K562 (cell line): ENCODE data around the gene PLEKHA7. TPM values are rescaled to one million over a fixed set of nuclear protein-coding genes. Genes with fewer than 3 reads are reported as not detected.
A peak's percentile ranks its signal among the peaks of the same experiment; 100 is the strongest.

Source experiments
- ATAC-seq: fragments of 200-7000 bp; cut with Tn5 transposase; 3 replicates; pipeline ENCODE4 v1.9.1; 2020; ENCODE audit warnings: moderate library complexity
- BruUV-seq: library from RNA; stranded (reverse); fragments of 400-500 nt; replicated peaks from 2 replicates; lab custom pipeline; 2021; lab: Mats Ljungman, UMichigan
- CTCF ChIA-PET: fragments of 300-600 bp; formaldehyde crosslinking; extraction: SDS; loops from one replicate; lab custom pipeline; 2021; ENCODE audit warnings: low intra/inter-chr PET ratio; lab: Yijun Ruan, JAX
- POLR2A ChIA-PET: fragments of 300-600, 350-650 bp; sonication (Branson Sonifier 250); formaldehyde crosslinking; extraction: SDS; loops from one replicate; lab custom pipeline; 2021; ENCODE audit warnings: antibody characterized with exemption, inconsistent platforms; lab: Yijun Ruan, JAX
- DNase-seq, 4 experiments: peaks; one replicate each; pipeline versions ENCODE4 v3.0.0 to v3.0.0-alpha.2; 2011 to 2018; ENCODE audit warnings: low spot score in 3 of 4, mixed read lengths in 3 of 4; ENCODE audit errors: extremely low read depth in 1 of 4
- FAIRE-seq: peaks from 2 replicates; lab custom pipeline; 2011; peaks lifted over from hg19 to GRCh38; lab: Jason Lieb, UNC
- H2AFZ ChIP-seq: 2 replicates; pipeline ENCODE4 v1.6.0; 2011; ENCODE audit warnings: low read depth, low read length, control low read depth, inconsistent platforms
- H3K27ac ChIP-seq: fragments of 200-600 bp; 3 replicates; pipeline ENCODE4 v1.8.0; 2011; ENCODE audit warnings: low read depth, mild to moderate bottlenecking, control low read depth, inconsistent platforms, low read length, moderate library complexity, mixed read lengths; ENCODE audit errors: extremely low read depth
- H3K27me3 ChIP-seq, 2 experiments: fragments of 300-600 bp in 1 of 2; 2 replicates in 1 of 2; 3 replicates in 1 of 2; pipeline versions ENCODE4 v1.6.0 to v1.8.0; 2011; ENCODE audit warnings: inconsistent platforms in 2 of 2, low read length in 2 of 2, mild to moderate bottlenecking in 1 of 2, mixed read lengths in 1 of 2, moderate library complexity in 1 of 2; ENCODE audit not compliant: control insufficient read depth in 2 of 2, insufficient read depth in 2 of 2
- H3K36me3 ChIP-seq: fragments of 300-600 bp; 3 replicates; pipeline ENCODE4 v1.8.0; 2011; ENCODE audit warnings: mild to moderate bottlenecking, low read length, inconsistent platforms; ENCODE audit not compliant: control insufficient read depth, insufficient read depth
- H3K4me1 ChIP-seq, 2 experiments: fragments of 200-600 bp in 1 of 2; replicated peaks in 1 of 2; 2 replicates in 1 of 2; 3 replicates in 1 of 2; pipeline versions ENCODE4 v1.5.1 to v1.8.0; 2011; ENCODE audit warnings: inconsistent platforms in 2 of 2, low read length in 2 of 2, mild to moderate bottlenecking in 1 of 2, mixed read lengths in 1 of 2, moderate library complexity in 1 of 2; ENCODE audit not compliant: control insufficient read depth in 2 of 2, insufficient read depth in 2 of 2
- H3K4me2 ChIP-seq: 2 replicates; pipeline ENCODE4 v1.6.1; 2011; ENCODE audit warnings: low read length, control low read depth, inconsistent platforms, mixed read lengths; ENCODE audit not compliant: insufficient read depth
- H3K4me3 ChIP-seq: fragments of 200-600 bp; sonication (generic), shearing (Covaris generic); 2 replicates; pipeline ENCODE4 v1.5.1; 2016; ENCODE audit warnings: control low read depth, inconsistent platforms
- H3K79me2 ChIP-seq: fragments of 200-600 bp; 3 replicates; pipeline ENCODE4 v1.8.0; 2011; ENCODE audit warnings: low read length, inconsistent platforms; ENCODE audit not compliant: control insufficient read depth, insufficient read depth
- H3K9ac ChIP-seq, 2 experiments: 2 replicates each; pipeline versions ENCODE4 v1.6.0 to v1.6.1; 2011; ENCODE audit warnings: low read depth in 2 of 2, low read length in 2 of 2, control low read depth in 1 of 2, inconsistent platforms in 1 of 2, mild to moderate bottlenecking in 1 of 2, mixed read lengths in 1 of 2; ENCODE audit not compliant: insufficient read depth in 1 of 2
- H3K9me1 ChIP-seq: one replicate; pipeline ENCODE4 v1.6.0; 2011; ENCODE audit warnings: inconsistent platforms, mild to moderate bottlenecking, low read length, moderate library complexity; ENCODE audit not compliant: control insufficient read depth, insufficient read depth
- H3K9me3 ChIP-seq: replicated peaks from 2 replicates; pipeline ENCODE4 v1.5.1; 2011; ENCODE audit warnings: low read depth, low read length, inconsistent platforms; ENCODE audit not compliant: control insufficient read depth, insufficient read depth
- H4K20me1 ChIP-seq: replicated peaks from 2 replicates; pipeline ENCODE4 v1.6.1; 2011; ENCODE audit warnings: low read length, inconsistent platforms, mixed read lengths; ENCODE audit not compliant: control insufficient read depth, insufficient read depth
- DDX20 ChIP-seq: fragments of 450-650 bp; IDR thresholded peaks from 2 replicates; pipeline ENCODE4 v1.6.1; 2016; ENCODE audit warnings: missing genetic modification characterization, low read depth, mild to moderate bottlenecking, missing compliant biosample characterization, moderate library complexity
- GATAD2A ChIP-seq: fragments of 450-650 bp; IDR thresholded peaks from 2 replicates; pipeline ENCODE4 v1.6.1; 2017
- HNRNPL ChIP-seq: fragments of 200-400 bp; formaldehyde crosslinking; IDR thresholded peaks from 2 replicates; pipeline ENCODE4 v1.6.1; 2017; ENCODE audit warnings: low read depth, mild to moderate bottlenecking, low read length
- MTA2 ChIP-seq: fragments of 450-650 bp; IDR thresholded peaks from 2 replicates; pipeline ENCODE4 v1.6.1; 2016; ENCODE audit warnings: low read depth
- MTA3 ChIP-seq: fragments of 450-650 bp; formaldehyde crosslinking; IDR thresholded peaks from 2 replicates; pipeline ENCODE4 v1.6.1; 2017; ENCODE audit warnings: mild to moderate bottlenecking, borderline replicate concordance
- SMARCA5 ChIP-seq: fragments of 450-650 bp; IDR thresholded peaks from 2 replicates; pipeline ENCODE4 v1.6.1; 2016
- TEAD2 ChIP-seq: fragments of 450-650 bp; IDR thresholded peaks from 2 replicates; pipeline ENCODE4 v1.6.1; 2016; ENCODE audit warnings: missing genetic modification characterization, control low read depth, missing compliant biosample characterization
- ZBTB9 ChIP-seq: fragments of 450-650 bp; formaldehyde crosslinking; IDR thresholded peaks from 2 replicates; pipeline ENCODE4 v1.4.0; 2020; ENCODE audit warnings: mild to moderate bottlenecking, moderate library complexity
- ZNF263 ChIP-seq: sonication (generic); formaldehyde crosslinking; IDR thresholded peaks from 2 replicates; pipeline ENCODE4 v1.8.0; 2022; ENCODE audit warnings: mild to moderate bottlenecking, missing genetic modification reagents, borderline replicate concordance
- ZNF445 ChIP-seq: fragments of 250-450 bp; sonication (Bioruptor Pico); IDR thresholded peaks from 2 replicates; pipeline ENCODE4 v1.4.0; 2020; ENCODE audit warnings: low read depth, mild to moderate bottlenecking, moderate library complexity
- WGBS: fragments of 100-300 bp; shearing (Covaris generic); methylation state at CpG from one replicate; pipeline ENCODE4 v1.1.6; 2016; ENCODE audit warnings: low coverage, mixed read lengths; ENCODE audit not compliant: insufficient coverage; ENCODE audit errors: missing lambda C conversion rate; 5-methylcytosine and 5-hydroxymethylcytosine counted together
- in situ Hi-C: fragments of 300-500 bp; cut with MboI; formaldehyde crosslinking; loops from 4 replicates; pipeline ENCODE4 v1.15.0; 2018; ENCODE audit warnings: inconsistent platforms, mixed read lengths
- intact Hi-C: fragments of 100-400 bp; cut with micrococcal nuclease; formaldehyde crosslinking; loops from 2 replicates; pipeline ENCODE4 v1.14.2; 2022
- polyA plus RNA-seq, 8 experiments: library from polyadenylated mRNA; depleted of rRNA in 4 of 8; stranded (reverse) in 5 of 8; unstranded in 3 of 8; fragments of >200 nt; fragmentation: Nextera tagmentation in 2 of 8; fragmentation: Illumina TruSeq in 1 of 8; extraction: Ambion mirVana in 2 of 8; extraction: Trizol in 1 of 8; gene quantifications; 2 replicates each; pipeline versions ENCODE4 v1.2.1 to v1.2.3, GENCODE V29; 2011 to 2014; ENCODE audit warnings: inconsistent platforms in 1 of 8, missing spikeins in 1 of 8
- total RNA-seq, 7 experiments: library from RNA; depleted of rRNA in 6 of 7; stranded (reverse); fragments of >200 nt in 6 of 7; fragmentation: Illumina TruSeq in 2 of 7; extraction: Trizol in 2 of 7; gene quantifications; 2 replicates each; pipeline versions ENCODE4 v1.2.1 to v1.2.3, GENCODE V29; 2011 to 2021; ENCODE audit warnings: low replicate concordance in 1 of 7
- TF ChIP-seq, protein P1 (sequence below): fragments of 450-650 bp; formaldehyde crosslinking; IDR thresholded peaks from 2 replicates; pipeline ENCODE4 v1.4.0; 2022; ENCODE audit warnings: mild to moderate bottlenecking, moderate library complexity
- TF ChIP-seq, protein P2 (sequence below): fragments of 450-650 bp; IDR thresholded peaks from 2 replicates; pipeline ENCODE4 v1.6.1; 2016
- TF ChIP-seq, protein P3 (sequence below): fragments of 450-650 bp; formaldehyde crosslinking; IDR thresholded peaks from 2 replicates; pipeline ENCODE4 v1.4.0; 2022; ENCODE audit warnings: missing genetic modification characterization

Gene PLEKHA7
- total and polyA plus RNA-seq, 9 of the 15 experiments (the other 6 are each of a cell fraction or from before 2014, with no cell fraction given), result 0.06 to 0.77 (median 0.20) TPM; not detected in 1

- in situ Hi-C loops, result no loop called here
- Histone ChIP-seq H3K4me3 (no peak overlapping the region), H3K4me2 (no peak overlapping the region)
Observed at GRCh38 chr11:16881766-16882165, 132.4 kb downstream of the PLEKHA7 start.

More at GRCh38 chr11:16881766-16882165, 132.4 kb downstream of the PLEKHA7 start:
- ATAC-seq (no peak), FAIRE-seq (no peak), DNase-seq (no peak)
- Histone ChIP-seq H2AFZ (peak overlapping the region; percentile 3; the same call in 1 of the 2 replicates), H3K36me3 (no peaks in the 10 kb centered on the region), H4K20me1 (no peaks in the 10 kb centered on the region), H3K9me3 (no peaks in the 10 kb centered on the region), H3K9me1 (no peaks in the 10 kb centered on the region), H3K27me3 (peaks cover 15 to 28% of the 10 kb centered on the region in 2 experiments), H3K27ac (no peak overlapping the region), H3K9ac (no peak overlapping the region), H3K79me2 (no peaks in the 10 kb centered on the region), H3K4me1 (peaks cover 0 to 6% of the 10 kb centered on the region in 2 experiments; a peak in 2 of 5 replicates)
- CTCF ChIA-PET, result no interaction called here
- POLR2A ChIA-PET, result no interaction called here
- intact Hi-C loops, result no loop called here
- 6% methylated on average over 3 of the region's 3 CpGs for WGBS
- TF ChIP-seq, protein P1, sequence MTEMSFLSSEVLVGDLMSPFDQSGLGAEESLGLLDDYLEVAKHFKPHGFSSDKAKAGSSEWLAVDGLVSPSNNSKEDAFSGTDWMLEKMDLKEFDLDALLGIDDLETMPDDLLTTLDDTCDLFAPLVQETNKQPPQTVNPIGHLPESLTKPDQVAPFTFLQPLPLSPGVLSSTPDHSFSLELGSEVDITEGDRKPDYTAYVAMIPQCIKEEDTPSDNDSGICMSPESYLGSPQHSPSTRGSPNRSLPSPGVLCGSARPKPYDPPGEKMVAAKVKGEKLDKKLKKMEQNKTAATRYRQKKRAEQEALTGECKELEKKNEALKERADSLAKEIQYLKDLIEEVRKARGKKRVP (CRISPR knock-in tag), result no peak
- TF ChIP-seq, protein P2, sequence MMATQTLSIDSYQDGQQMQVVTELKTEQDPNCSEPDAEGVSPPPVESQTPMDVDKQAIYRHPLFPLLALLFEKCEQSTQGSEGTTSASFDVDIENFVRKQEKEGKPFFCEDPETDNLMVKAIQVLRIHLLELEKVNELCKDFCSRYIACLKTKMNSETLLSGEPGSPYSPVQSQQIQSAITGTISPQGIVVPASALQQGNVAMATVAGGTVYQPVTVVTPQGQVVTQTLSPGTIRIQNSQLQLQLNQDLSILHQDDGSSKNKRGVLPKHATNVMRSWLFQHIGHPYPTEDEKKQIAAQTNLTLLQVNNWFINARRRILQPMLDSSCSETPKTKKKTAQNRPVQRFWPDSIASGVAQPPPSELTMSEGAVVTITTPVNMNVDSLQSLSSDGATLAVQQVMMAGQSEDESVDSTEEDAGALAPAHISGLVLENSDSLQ, result no peak
- no peak for TF ChIP-seq DDX20 (tag)
- TF ChIP-seq TEAD2 (tag), result no peak
- TF ChIP-seq MTA2, result no peak
- TF ChIP-seq, protein P3, sequence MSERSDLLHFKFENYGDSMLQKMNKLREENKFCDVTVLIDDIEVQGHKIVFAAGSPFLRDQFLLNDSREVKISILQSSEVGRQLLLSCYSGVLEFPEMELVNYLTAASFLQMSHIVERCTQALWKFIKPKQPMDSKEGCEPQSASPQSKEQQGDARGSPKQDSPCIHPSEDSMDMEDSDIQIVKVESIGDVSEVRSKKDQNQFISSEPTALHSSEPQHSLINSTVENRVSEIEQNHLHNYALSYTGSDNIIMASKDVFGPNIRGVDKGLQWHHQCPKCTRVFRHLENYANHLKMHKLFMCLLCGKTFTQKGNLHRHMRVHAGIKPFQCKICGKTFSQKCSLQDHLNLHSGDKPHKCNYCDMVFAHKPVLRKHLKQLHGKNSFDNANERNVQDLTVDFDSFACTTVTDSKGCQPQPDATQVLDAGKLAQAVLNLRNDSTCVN (CRISPR knock-in tag), result no peak
- TF ChIP-seq MTA3, result no peak
- TF ChIP-seq GATAD2A, result no peak
- no peak for TF ChIP-seq SMARCA5
- TF ChIP-seq ZBTB9 (CRISPR knock-in tag), result no peak
- TF ChIP-seq ZNF263 (CRISPR knock-in tag), result no peak
- no peak for TF ChIP-seq ZNF445
- TF ChIP-seq HNRNPL, result no peak
- no TSS peak for BruUV-seq
